ENCODE measurements around the gene SMPD4. TPM values are rescaled to one million over a fixed set of nuclear protein-coding genes. Genes with fewer than 3 reads are reported as not detected.
A peak's percentile ranks its signal among the peaks of the same experiment; 100 is the strongest.
"Not testable (repeated sequence)": the region's sequence is repeated elsewhere in the genome, so short reads cannot be mapped to it uniquely, and the experiment has no call there.

SMPD4 gene
- total RNA-seq, 1 experiment from 2014 or later: 98.9 TPM

DNA sequence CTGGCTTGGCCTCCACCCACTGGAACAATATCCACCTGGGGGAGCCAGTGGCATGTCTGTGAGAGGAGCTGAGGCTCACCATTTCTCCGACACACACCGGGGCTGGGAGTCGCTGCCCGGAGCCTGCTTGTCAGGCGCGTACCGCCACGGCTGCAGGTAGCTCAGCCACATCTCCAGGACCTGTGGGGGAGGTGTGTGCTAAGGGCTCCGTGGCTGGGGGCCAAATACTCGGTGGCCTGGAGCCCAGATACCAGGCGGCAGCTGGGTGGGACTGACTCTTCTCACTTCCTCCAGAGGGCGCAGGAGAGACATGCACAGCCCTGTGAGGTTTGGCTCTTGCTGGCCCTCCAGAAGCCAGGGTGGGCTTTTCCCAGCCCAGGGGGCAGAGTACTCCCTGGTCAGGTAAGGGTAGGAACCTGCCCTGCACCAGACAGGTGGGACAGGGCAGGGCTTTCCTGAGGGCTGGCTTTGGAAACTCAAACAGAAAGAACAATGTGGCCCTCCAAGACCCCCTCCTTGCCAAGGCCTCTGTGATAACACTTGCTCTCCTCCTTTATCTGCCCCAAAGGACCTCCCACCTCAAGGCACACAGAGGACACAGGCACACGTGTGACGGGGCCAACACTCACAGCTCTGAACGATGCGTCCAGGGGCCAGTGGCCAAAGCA is 25.3 kb downstream of the SMPD4 start:
- H3K4me1 ChIP-seq (ENCODE audit: control insufficient read depth in 1 of 2, insufficient read depth in 2 of 2, low read length in 2 of 2); H3K9ac ChIP-seq (ENCODE audit: low read length); H3K9me2 ChIP-seq (ENCODE audit: insufficient read depth); H3K36me3 ChIP-seq (ENCODE audit: control insufficient read depth in 1 of 2, insufficient read depth in 2 of 2, low read length in 2 of 2); H3K4me2 ChIP-seq (ENCODE audit: low read length); H3K27me3 ChIP-seq (ENCODE audit: insufficient read depth, low read length); H2AFZ ChIP-seq (ENCODE audit: low read depth, low read length, poor library complexity, severe bottlenecking); H3K9me3 ChIP-seq (ENCODE audit: control insufficient read depth in 1 of 2, insufficient read depth in 1 of 2, low read depth in 1 of 2, low read length in 2 of 2); H3K27ac ChIP-seq (ENCODE audit: low read depth, low read length); POLR2A ChIA-PET; H4K20me1 ChIP-seq (ENCODE audit: insufficient read depth); H3K79me2 ChIP-seq (ENCODE audit: insufficient read depth, low read length); BruUV-seq (replicated peaks); H3K4me3 ChIP-seq (replicated peaks in 1 of 2; ENCODE audit: low read depth in 1 of 2, low read length in 2 of 2): not testable (repeated sequence)
- TF ChIP-seq, protein P1, sequence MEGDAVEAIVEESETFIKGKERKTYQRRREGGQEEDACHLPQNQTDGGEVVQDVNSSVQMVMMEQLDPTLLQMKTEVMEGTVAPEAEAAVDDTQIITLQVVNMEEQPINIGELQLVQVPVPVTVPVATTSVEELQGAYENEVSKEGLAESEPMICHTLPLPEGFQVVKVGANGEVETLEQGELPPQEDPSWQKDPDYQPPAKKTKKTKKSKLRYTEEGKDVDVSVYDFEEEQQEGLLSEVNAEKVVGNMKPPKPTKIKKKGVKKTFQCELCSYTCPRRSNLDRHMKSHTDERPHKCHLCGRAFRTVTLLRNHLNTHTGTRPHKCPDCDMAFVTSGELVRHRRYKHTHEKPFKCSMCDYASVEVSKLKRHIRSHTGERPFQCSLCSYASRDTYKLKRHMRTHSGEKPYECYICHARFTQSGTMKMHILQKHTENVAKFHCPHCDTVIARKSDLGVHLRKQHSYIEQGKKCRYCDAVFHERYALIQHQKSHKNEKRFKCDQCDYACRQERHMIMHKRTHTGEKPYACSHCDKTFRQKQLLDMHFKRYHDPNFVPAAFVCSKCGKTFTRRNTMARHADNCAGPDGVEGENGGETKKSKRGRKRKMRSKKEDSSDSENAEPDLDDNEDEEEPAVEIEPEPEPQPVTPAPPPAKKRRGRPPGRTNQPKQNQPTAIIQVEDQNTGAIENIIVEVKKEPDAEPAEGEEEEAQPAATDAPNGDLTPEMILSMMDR (IDR thresholded peaks at IDR 0.05 in 2 of 3, conservative IDR thresholded peaks at IDR 0.05 in 1 of 3; ENCODE audit: borderline replicate concordance in 1 of 3, insufficient read depth in 1 of 3, low read depth in 2 of 3, low read length in 2 of 3): peak; percentile 53 to 70 (median 58); a peak in 5 of 6 replicates
- peak; percentile 61 for TF ChIP-seq RAD21 (IDR thresholded peaks at IDR 0.05; ENCODE audit: low read depth)
- ChIA-PET RAD21 (ENCODE audit: low non-redundant PET in 1 of 2, low total read pairs in 2 of 2, uncharacterized antibody in 2 of 2, unreplicated experiment in 2 of 2) (interaction anchor here in 1 of 2 experiments (1.2 kb wide), 1 partner anchor 176 kb away, joined by 3 read pairs; no protein-coding TSS in a partner anchor), CTCF (interaction anchor here (1.0 to 1.4 kb wide), 4 partner anchors 175 to 217 kb away, joined by 3 to 7 read pairs (median 4); no protein-coding TSS in a partner anchor)
- intact Hi-C loops (cut with micrococcal nuclease): loop anchor here (1.0 kb wide), 1 partner anchor 176 kb away; no protein-coding TSS in a partner anchor
- ATAC-seq: peak; percentile 80
- peak; percentile 13 for DNase-seq (ENCODE audit: low read depth, low spot score)
